Activated T-cell treated with anti-CD3 and anti-CD28 coated beads, Interleukin-2, amount 50 U/mL, for 72 hours (primary cell): Measurements from ENCODE around the gene USP47. TPM values are rescaled to one million over a fixed set of nuclear protein-coding genes. Genes with fewer than 3 reads are reported as not detected.

Source experiments
- ATAC-seq, 2 donors: fragments of 150-1000 bp; cut with Tn5 transposase; replicated peaks in 1 of 2; 2 replicates each; pipeline ENCODE4 v1.10.0; 2021; ENCODE audit warnings: moderate library complexity in 2 of 2, mild to moderate bottlenecking in 1 of 2
- DNase-seq, 2 donors: peaks; one replicate each; pipeline ENCODE4 v3.0.0; 2021 to 2022; ENCODE audit warnings: mixed read lengths in 1 of 2
- H3K27ac Mint-ChIP-seq: one replicate; pipeline ENCODE4 v1.8.0; 2022; ENCODE audit warnings: mild to moderate bottlenecking, moderate library complexity, mixed read lengths
- H3K27me3 Mint-ChIP-seq: one replicate; pipeline ENCODE4 v1.8.0; 2022; ENCODE audit warnings: low read depth, mixed read lengths
- H3K36me3 Mint-ChIP-seq, 2 donors: one replicate each; pipeline ENCODE4 v1.8.0; 2022; ENCODE audit warnings: mixed read lengths in 2 of 2, mild to moderate bottlenecking in 1 of 2; ENCODE audit not compliant: insufficient read depth in 2 of 2
- H3K4me1 Mint-ChIP-seq: one replicate; pipeline ENCODE4 v1.8.0; 2022; ENCODE audit warnings: low read depth, mixed read lengths
- H3K4me3 Mint-ChIP-seq, 2 donors: one replicate each; pipeline ENCODE4 v1.8.0; 2022; ENCODE audit warnings: mild to moderate bottlenecking in 2 of 2, mixed read lengths in 2 of 2, moderate library complexity in 2 of 2
- H3K9me3 Mint-ChIP-seq, 2 donors: one replicate each; pipeline ENCODE4 v1.8.0; 2022; ENCODE audit warnings: mixed read lengths in 2 of 2
- total RNA-seq, 2 donors: library from RNA; stranded (reverse); gene quantifications; one replicate each; pipeline ENCODE4 v1.2.3, GENCODE V29; 2022

The USP47 gene
- total RNA-seq, 2 donors from 2014 or later, result 75.8 to 85.6 TPM

GRCh38 chr11:12003815-12004214 lies 162.0 kb downstream of the USP47 start:
- no peaks in the 10 kb centered on the region for H3K36me3 Mint-ChIP-seq
- no peak overlapping the region for H3K4me3 Mint-ChIP-seq
- H3K27me3 Mint-ChIP-seq, result peaks cover 76% of the 10 kb centered on the region
- H3K4me1 Mint-ChIP-seq, result peaks cover 2% of the 10 kb centered on the region
- H3K27ac Mint-ChIP-seq, result no peak overlapping the region
- no peaks in the 10 kb centered on the region for H3K9me3 Mint-ChIP-seq
- no peak for ATAC-seq
- DNase-seq, result no peak

- Mint-ChIP-seq H3K4me3 (no peak overlapping the region), H3K9me3 (no peaks in the 10 kb centered on the region), H3K36me3 (no peaks in the 10 kb centered on the region), H3K4me1 (peaks cover 4% of the 10 kb centered on the region), H3K27ac (no peak overlapping the region), H3K27me3 (peaks cover 77% of the 10 kb centered on the region)
- DNase-seq (no peak), ATAC-seq (no peak)
Measured at GRCh38 chr11:12005061-12005460, 163.3 kb downstream of the USP47 start.

- H3K4me1 Mint-ChIP-seq, result peaks cover 4% of the 10 kb centered on the region
- H3K9me3 Mint-ChIP-seq, result no peaks in the 10 kb centered on the region
- H3K4me3 Mint-ChIP-seq, result no peak overlapping the region
- ATAC-seq, result no peak
- no peak overlapping the region for H3K27ac Mint-ChIP-seq
- peaks cover 81% of the 10 kb centered on the region for H3K27me3 Mint-ChIP-seq
- H3K36me3 Mint-ChIP-seq, result no peaks in the 10 kb centered on the region
- no peak for DNase-seq
Measured at GRCh38 chr11:12005476-12005875, 163.7 kb downstream of the USP47 start.

GRCh38 chr11:12006552-12007229 lies 164.9 kb downstream of the USP47 start:
- Mint-ChIP-seq H3K9me3 (no peaks in the 10 kb centered on the region), H3K4me3 (no peak overlapping the region), H3K36me3 (no peaks in the 10 kb centered on the region), H3K4me1 (peaks cover 4% of the 10 kb centered on the region), H3K27ac (no peak overlapping the region), H3K27me3 (peaks cover 90% of the 10 kb centered on the region)
- ATAC-seq (no peak), DNase-seq (no peak)

- DNase-seq (no peak), ATAC-seq (no peak)
- Mint-ChIP-seq H3K9me3 (no peaks in the 10 kb centered on the region), H3K4me1 (peaks cover 4% of the 10 kb centered on the region), H3K27ac (no peak overlapping the region), H3K4me3 (no peak overlapping the region), H3K27me3 (peaks cover 87% of the 10 kb centered on the region), H3K36me3 (no peaks in the 10 kb centered on the region)
Measured at GRCh38 chr11:12007230-12007593, 165.4 kb downstream of the USP47 start.

- no peak within 1 kb of the TSS for H3K27ac Mint-ChIP-seq
- DNase-seq (peak in 1 of 2 donors; percentile 5), ATAC-seq (peak in 1 of 2 donors; percentile 39)
- no peaks in the 10 kb centered on the region for H3K9me3 Mint-ChIP-seq
- H3K27me3 Mint-ChIP-seq, result peaks cover 87% of the 10 kb centered on the region
- peak within 1 kb of the TSS; percentile 73 to 83 for H3K4me3 Mint-ChIP-seq
- no peaks in the 10 kb centered on the region for H3K36me3 Mint-ChIP-seq
- peaks cover 4% of the 10 kb centered on the region for H3K4me1 Mint-ChIP-seq
Measured at GRCh38 chr11:12007769-12008737, 166.3 kb downstream of the USP47 start, which contains the start of gene DKK3. Gene DKK3 (minus strand): TSS chr11:12008626. CDS start chr11:12008582, 44 bp downstream.

Other genes starting within 250 kb of the USP47 start
- 1 to 10 TPM; 2.4 to 2.5 TPM for gene GALNT18, start 220.0 kb upstream of the USP47 start, total RNA-seq
- gene DKK3, start 166.7 kb downstream of the USP47 start, total RNA-seq, result under 1 TPM in 1 of 2 donors, not detected in 1; 0.19 TPM